Liver (tissue), 3 donors: ENCODE data around the gene CDH26.

ENCODE experiments used
- ATF3 ChIP-seq: IDR thresholded peaks from 2 replicates; pipeline ENCODE4 v1.6.1; 2016; ENCODE audit warnings: antibody characterized with exemption
- CTCF ChIP-seq: fragments of 150-350 bp; IDR thresholded peaks from 2 replicates; pipeline ENCODE4 v1.5.1; 2017; ENCODE audit warnings: improper control_type of control experiment, low read depth, low read length; ENCODE audit not compliant: missing input control
- EGR1 ChIP-seq, 2 donors: IDR thresholded peaks; 2 replicates each; pipeline ENCODE4 v1.6.1; 2016 to 2018; ENCODE audit warnings: antibody characterized with exemption in 2 of 2, low read depth in 2 of 2
- GABPA ChIP-seq, 2 donors: IDR thresholded peaks in 1 of 2; conservative IDR thresholded peaks in 1 of 2; 2 replicates each; pipeline ENCODE4 v1.6.1; 2016; ENCODE audit warnings: antibody characterized with exemption in 2 of 2, mild to moderate bottlenecking in 1 of 2, moderate library complexity in 1 of 2
- HNF4G ChIP-seq: IDR thresholded peaks from 2 replicates; pipeline ENCODE4 v1.6.1; 2016; ENCODE audit warnings: antibody characterized with exemption
- JUND ChIP-seq, 2 donors: IDR thresholded peaks; 2 replicates each; pipeline ENCODE4 v1.6.1; 2016; ENCODE audit warnings: antibody characterized with exemption in 2 of 2
- REST ChIP-seq: IDR thresholded peaks from 2 replicates; pipeline ENCODE4 v1.6.1; 2016; ENCODE audit warnings: antibody characterized with exemption, mild to moderate bottlenecking
- SP1 ChIP-seq: IDR thresholded peaks from 2 replicates; pipeline ENCODE4 v1.6.1; 2018; ENCODE audit warnings: antibody characterized with exemption, mild to moderate bottlenecking
- TAF1 ChIP-seq: conservative IDR thresholded peaks from 2 replicates; pipeline ENCODE4 v1.6.1; 2016; ENCODE audit warnings: antibody characterized with exemption, mild to moderate bottlenecking
- YY1 ChIP-seq: IDR thresholded peaks from 2 replicates; pipeline ENCODE4 v1.6.1; 2016; ENCODE audit warnings: antibody characterized with exemption, mild to moderate bottlenecking
- ZBTB33 ChIP-seq: IDR thresholded peaks from 2 replicates; pipeline ENCODE4 v1.6.1; 2016; ENCODE audit warnings: antibody characterized with exemption
- donor health status: healthy.
- donor health status: healthy.

- TF ChIP-seq CTCF (no peak), SP1 (no peak), YY1 (no peak), ZBTB33 (no peak), GABPA (IDR thresholded peaks at IDR 0.05 in 1 of 2, conservative IDR thresholded peaks at IDR 0.05 in 1 of 2) (no peak), TAF1 (no peak), HNF4G (no peak), EGR1 (IDR thresholded peaks at IDR 0.05; ENCODE audit: low read depth in 2 of 2) (no peak), ATF3 (no peak), JUND (IDR thresholded peaks at IDR 0.05) (no peak), REST (no peak)
Observed at GRCh38 chr20:60003776-60004175, 45.6 kb downstream of the CDH26 start.
